Esophagus squamous epithelium (tissue), 4 donors: Measurements from ENCODE around the gene UBXN11.

ENCODE experiments used
- CTCF ChIP-seq, 6 experiments: fragments of 450-650 bp in 4 of 6; fragments of 200-600 bp in 2 of 6; sonication (generic) in 2 of 6; IDR thresholded peaks; one replicate each; pipeline ENCODE4 v1.5.1; 2016 to 2019; ENCODE audit warnings: antibody characterized with exemption in 6 of 6, mild to moderate bottlenecking in 4 of 6, moderate library complexity in 4 of 6
- POLR2A ChIP-seq, 4 donors: fragments of 450-650 bp; IDR thresholded peaks; one replicate each; pipeline ENCODE4 v1.6.1; 2017; ENCODE audit warnings: antibody characterized with exemption in 4 of 4, mild to moderate bottlenecking in 4 of 4, moderate library complexity in 3 of 4

GRCh38 chr1:26280333-26281042 is 25.9 kb downstream of the UBXN11 start:
- no peak for TF ChIP-seq CTCF (IDR thresholded peaks at IDR 0.05)
- TF ChIP-seq POLR2A (IDR thresholded peaks at IDR 0.05): no peak
